ENCODE measurements around the gene COMT.
"Not testable (repeated sequence)": the region's sequence is repeated elsewhere in the genome, so short reads cannot be mapped to it uniquely, and the experiment has no call there.

Gene COMT

GRCh38 chr22:19909350-19910179 is 32.0 kb upstream of the COMT start:
- DNase-seq: peak in 1 of 2 experiments; percentile 38

DNA sequence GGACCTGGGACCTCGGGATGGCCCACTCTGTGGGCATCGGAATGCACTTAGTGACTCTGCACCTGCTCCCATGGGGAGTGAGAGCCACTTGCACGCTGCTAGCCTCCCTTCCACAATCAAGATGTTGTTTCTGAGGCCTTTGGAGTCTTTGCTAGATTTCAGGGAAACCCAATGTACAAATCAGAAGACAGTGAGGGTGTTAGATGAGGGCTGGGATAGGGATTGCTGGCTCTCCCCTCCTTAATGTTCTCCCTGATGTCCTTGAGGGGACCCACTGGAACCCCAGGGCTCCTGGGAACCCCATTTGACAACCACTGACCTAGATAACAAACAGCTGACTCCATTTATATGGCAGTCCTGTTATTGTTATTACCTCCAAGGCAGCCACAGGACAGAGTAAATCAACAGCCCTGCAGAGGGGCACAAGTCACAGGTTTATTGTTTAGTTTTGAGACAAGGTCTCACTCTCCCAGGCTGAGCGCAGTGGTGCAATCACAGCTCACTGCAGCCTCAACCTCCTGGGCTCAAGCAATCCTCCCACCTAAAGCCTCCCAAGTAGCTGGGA is 31.3 kb upstream of the COMT start:
- no peak for DNase-seq

- no peak for DNase-seq
Observed at GRCh38 chr22:19911540-19912270, 29.9 kb upstream of the COMT start.

- no peak for DNase-seq
Observed at GRCh38 chr22:19912271-19912999, 29.1 kb upstream of the COMT start.

DNA sequence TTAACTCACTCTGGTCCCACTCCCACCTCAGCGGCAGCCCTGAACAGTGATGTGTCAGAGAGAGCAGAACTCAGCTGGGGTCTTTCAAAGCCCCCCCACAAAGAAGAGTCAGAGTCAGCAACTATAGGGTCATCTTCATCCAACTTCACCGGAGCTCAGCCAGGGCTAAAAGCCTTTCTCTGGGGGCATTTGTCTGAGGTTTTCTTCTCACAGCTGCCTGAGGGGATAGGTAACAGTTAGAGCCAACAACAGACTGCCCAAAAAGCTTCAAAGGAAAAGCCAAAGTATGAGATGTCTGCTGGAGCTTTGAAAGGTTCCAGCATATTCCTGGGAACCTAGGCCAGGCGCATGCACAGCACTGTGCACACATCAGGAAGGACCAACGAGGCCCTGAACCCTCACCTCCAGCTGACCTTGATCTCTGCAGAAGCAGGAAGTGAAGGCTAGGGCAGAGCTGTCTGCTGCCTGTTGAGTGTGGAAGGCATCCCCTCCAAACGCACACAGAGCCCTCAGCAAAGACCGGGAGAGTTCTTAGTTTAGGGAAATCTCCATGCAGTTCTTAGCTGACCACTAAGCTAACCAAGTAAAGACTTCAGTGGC is 28.1 kb upstream of the COMT start:
- DNase-seq: no peak

GRCh38 chr22:19914201-19914943 is 27.2 kb upstream of the COMT start:
- DNase-seq: no peak

- DNase-seq: no peak
Observed at GRCh38 chr22:19915287-19915954, 26.2 kb upstream of the COMT start.

DNA sequence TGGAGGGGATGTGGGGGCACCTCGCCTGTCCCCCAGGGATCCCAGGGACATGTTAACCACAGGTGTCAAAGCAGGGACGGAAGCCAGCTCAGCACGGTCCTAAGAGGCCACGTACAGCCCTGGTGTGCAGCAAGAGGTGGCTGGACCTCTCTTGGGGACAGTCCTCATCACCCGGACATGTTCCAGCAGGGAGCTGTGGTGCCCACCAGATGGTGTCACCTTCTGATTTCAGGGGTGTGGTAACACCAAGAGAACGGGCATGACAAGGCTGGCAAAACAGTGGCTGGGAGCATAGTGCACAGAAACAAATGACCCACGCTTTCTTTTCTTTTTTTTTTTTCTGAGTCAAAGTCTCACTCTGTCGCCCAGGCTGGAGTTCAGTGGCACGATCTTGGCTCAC is 25.6 kb upstream of the COMT start:
- no peak for DNase-seq

DNA sequence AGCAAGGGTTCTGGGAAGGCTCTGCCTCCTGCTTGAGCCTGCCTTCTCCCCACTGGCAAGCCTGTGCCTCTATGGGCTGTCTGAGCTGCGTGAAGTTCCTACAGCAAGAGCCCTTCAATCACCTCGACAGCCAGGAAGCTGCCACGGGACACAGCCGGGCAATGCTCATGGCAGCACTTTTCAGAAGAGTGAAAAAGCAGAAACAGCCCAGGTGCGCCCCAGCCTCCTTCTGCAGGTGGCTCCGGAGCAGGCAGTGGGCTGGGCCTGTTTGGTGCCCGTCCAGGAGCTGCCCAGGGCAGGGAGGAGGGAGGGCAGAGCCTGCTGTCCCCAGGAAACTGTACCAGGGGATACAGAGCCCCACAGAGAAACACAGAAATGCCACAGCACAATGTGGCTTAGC is 24.6 kb upstream of the COMT start:
- DNase-seq: no peak

- DNase-seq: no peak
Observed at GRCh38 chr22:19917389-19918138, 24.0 kb upstream of the COMT start.

GRCh38 chr22:19918332-19919106 is 23.1 kb upstream of the COMT start:
- DNase-seq: no peak

DNA sequence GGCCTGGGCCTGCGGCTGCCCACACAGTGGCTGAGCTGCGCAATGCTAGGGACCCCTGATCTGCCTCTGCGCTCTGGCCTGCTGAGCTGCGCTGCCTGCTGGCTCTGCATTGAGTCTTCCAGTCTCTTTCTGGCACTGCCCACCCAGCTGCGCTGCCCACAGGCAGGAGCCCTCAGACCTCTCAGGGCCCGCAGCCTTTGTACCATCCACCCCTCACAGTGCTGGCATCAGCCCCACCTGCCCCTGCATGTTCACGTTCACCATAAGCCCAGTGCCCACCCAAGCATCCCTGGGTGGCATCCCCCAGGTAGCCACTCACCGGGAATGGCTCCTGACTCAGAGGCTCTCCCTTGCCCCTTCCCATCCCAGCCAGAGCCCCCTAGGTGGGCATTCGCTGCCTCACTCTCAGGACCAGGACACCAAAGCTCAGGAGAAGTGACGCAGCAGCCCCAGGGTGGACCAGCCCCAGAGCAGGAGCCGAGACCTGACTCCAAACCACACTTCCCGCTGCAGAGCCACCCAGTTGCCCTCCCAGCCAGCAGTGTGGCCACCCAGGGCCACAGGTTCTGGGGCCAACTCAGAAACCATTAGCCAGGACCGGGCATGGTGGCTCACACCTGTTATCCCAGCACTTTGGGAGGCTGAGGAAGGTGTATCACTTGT is 21.7 kb upstream of the COMT start:
- no peak for DNase-seq

DNA sequence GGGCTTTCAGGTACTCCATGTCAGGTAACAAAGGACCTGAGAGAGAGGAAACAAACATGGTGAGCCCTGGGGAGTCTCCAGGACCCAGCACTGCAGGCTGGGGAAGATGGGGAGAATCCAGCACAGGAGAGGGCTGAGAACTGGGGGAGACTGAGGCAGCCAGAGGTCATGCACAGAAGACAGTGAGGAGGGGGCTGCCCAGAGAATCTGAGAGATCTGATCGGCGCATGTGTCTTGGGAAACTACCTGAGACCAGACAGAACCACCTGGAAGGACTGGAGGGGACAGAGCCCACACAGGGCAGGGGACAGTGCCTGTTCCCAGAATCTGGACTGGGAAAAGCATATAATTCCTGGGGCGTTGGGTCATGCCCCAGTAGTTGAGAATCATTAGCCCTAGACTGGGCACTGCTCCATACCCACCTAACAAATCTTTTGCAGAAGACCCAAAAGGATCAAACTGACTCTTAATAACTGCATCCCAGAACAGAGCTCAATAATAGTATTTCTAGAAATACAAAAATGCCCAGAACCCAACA is 20.0 kb upstream of the COMT start:
- DNase-seq: no peak

DNA sequence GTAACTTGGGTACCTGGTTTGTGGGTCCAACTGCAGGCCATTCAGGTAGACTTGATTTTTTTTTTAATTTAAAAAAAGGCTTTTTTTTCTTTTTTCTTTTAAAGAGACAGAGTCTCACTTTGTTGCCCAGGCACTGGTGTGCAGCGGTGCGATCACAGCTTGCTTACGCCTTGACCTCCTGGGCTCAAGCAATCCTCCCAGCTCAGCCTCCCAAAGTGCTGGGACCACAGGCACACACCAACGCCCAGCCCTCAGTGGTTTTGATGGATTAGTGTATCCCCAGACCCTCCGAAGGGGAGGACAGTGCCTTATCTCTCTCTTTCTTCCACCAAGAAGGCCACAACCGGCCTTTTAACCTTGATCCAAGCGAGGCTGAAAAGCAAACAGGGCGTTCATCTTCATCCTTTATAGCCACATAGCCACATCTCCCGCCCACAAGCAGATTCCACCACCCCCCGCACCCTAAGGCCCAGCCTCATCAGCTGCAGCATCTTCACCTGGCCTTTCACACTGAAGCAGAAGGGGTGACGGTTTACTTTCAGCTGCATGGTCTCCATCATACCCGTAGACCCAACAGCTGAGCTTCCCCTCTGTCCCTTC is 17.6 kb upstream of the COMT start:
- no peak for DNase-seq

- DNase-seq: not testable (repeated sequence)
Observed at GRCh38 chr22:19926028-19926427, 15.5 kb upstream of the COMT start.

DNA sequence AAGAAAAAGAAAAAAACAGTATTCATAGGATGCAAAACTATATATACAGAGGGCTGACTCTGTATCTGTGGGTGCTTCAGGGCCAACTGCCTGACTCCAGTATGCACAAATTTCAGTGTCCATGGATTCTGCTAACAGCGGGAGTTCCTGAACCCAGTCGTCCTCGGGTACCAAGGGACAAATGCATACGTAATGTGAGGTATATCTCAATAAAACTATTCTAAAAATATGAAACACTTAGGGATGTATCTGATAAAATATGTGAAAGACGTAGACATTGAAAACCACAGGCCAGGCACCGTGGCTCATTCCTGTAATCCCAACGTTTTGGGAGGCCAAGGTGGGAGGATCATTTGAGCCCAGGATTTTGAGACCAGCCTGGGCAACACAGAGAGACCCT is 13.9 kb upstream of the COMT start:
- no peak for DNase-seq

- DNase-seq: no peak
Observed at GRCh38 chr22:19928207-19928606, 13.4 kb upstream of the COMT start.
